ENCODE measurements around the gene RNF150.

RNF150 gene

GRCh38 chr4:141078871-141079270 is 54.4 kb downstream of the RNF150 start:
- Histone ChIP-seq H3K27ac (ENCODE audit: extremely low read depth, low read depth, low read length) (no peak overlapping the region), H3K4me1 (ENCODE audit: control insufficient read depth, insufficient read depth, low read length) (no peaks in the 10 kb centered on the region), H3K4me3 (ENCODE audit: low read depth, low read length) (no peak overlapping the region), H3K36me3 (ENCODE audit: control insufficient read depth in 2 of 2, insufficient read depth in 1 of 2, low read length in 2 of 2) (no peaks in the 10 kb centered on the region), H3K9me3 (ENCODE audit: control insufficient read depth, insufficient read depth, low read depth, low read length) (no peaks in the 10 kb centered on the region)
- TF ChIP-seq KLF16 (tag by site-specific recombination; IDR thresholded peaks at IDR 0.05) (no peak), ZFHX2 (tag by site-specific recombination; conservative IDR thresholded peaks at IDR 0.05) (no peak), ZNF692 (tag by site-specific recombination; IDR thresholded peaks at IDR 0.05) (no peak), GLI4 (tag by site-specific recombination; IDR thresholded peaks at IDR 0.05) (no peak), ZNF600 (tag by site-specific recombination; IDR thresholded peaks at IDR 0.05) (no peak), ZNF112 (tag by site-specific recombination; IDR thresholded peaks at IDR 0.05) (no peak), ZBTB48 (tag by site-specific recombination; IDR thresholded peaks at IDR 0.05) (no peak), ZNF768 (tag by site-specific recombination; IDR thresholded peaks at IDR 0.05) (no peak), ZNF26 (tag by site-specific recombination; IDR thresholded peaks at IDR 0.05) (no peak), YY2 (tag by site-specific recombination; IDR thresholded peaks at IDR 0.05) (no peak), ZNF654 (tag by site-specific recombination; IDR thresholded peaks at IDR 0.05; ENCODE audit: low read depth) (no peak)
- TF ChIP-seq, protein P1, sequence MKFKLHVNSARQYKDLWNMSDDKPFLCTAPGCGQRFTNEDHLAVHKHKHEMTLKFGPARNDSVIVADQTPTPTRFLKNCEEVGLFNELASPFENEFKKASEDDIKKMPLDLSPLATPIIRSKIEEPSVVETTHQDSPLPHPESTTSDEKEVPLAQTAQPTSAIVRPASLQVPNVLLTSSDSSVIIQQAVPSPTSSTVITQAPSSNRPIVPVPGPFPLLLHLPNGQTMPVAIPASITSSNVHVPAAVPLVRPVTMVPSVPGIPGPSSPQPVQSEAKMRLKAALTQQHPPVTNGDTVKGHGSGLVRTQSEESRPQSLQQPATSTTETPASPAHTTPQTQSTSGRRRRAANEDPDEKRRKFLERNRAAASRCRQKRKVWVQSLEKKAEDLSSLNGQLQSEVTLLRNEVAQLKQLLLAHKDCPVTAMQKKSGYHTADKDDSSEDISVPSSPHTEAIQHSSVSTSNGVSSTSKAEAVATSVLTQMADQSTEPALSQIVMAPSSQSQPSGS (tag by site-specific recombination; IDR thresholded peaks at IDR 0.05; ENCODE audit: low read depth) = no peak
- TF ChIP-seq, protein P2, sequence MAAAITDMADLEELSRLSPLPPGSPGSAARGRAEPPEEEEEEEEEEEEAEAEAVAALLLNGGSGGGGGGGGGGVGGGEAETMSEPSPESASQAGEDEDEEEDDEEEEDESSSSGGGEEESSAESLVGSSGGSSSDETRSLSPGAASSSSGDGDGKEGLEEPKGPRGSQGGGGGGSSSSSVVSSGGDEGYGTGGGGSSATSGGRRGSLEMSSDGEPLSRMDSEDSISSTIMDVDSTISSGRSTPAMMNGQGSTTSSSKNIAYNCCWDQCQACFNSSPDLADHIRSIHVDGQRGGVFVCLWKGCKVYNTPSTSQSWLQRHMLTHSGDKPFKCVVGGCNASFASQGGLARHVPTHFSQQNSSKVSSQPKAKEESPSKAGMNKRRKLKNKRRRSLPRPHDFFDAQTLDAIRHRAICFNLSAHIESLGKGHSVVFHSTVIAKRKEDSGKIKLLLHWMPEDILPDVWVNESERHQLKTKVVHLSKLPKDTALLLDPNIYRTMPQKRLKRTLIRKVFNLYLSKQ (tag by site-specific recombination; IDR thresholded peaks at IDR 0.05; ENCODE audit: borderline replicate concordance) = no peak
- CTCF ChIA-PET = no interaction called here
- POLR2A ChIA-PET = no interaction called here

- TF ChIP-seq ZNF362 (tag by site-specific recombination; IDR thresholded peaks at IDR 0.05) (no peak), ZNF155 (tag by site-specific recombination; IDR thresholded peaks at IDR 0.05) (no peak)
- ChIA-PET POLR2A (no interaction called here), CTCF (no interaction called here)
- Histone ChIP-seq H3K4me1 (ENCODE audit: control insufficient read depth, insufficient read depth, low read length) (no peaks in the 10 kb centered on the region), H3K4me3 (ENCODE audit: low read depth, low read length) (no peak overlapping the region), H3K27ac (ENCODE audit: extremely low read depth, low read depth, low read length) (no peak overlapping the region), H3K36me3 (ENCODE audit: control insufficient read depth in 2 of 2, insufficient read depth in 1 of 2, low read length in 2 of 2) (no peaks in the 10 kb centered on the region), H3K9me3 (ENCODE audit: control insufficient read depth, insufficient read depth, low read depth, low read length) (no peaks in the 10 kb centered on the region)
Observed at GRCh38 chr4:141077611-141078225, 55.6 kb downstream of the RNF150 start.

DNA sequence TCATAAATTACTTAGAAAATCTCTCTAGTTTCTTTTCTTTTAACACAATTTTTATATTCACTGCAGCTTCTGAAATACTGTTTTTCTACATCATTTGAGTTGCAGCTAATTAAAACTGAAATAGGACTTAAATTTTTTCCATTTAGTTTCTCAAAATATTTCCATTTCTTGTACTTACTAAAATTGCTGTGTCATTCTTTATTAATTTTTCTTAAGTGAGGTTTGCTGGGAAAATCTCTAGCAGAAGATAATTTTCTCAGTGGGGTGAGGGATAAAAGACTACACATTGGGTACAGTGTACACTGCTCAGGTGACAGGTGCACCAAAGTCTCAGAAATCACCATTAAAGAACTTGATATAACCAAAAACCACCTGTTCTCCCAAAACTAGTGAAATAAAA is 57.7 kb downstream of the RNF150 start:
- Histone ChIP-seq H3K36me3 (ENCODE audit: control insufficient read depth in 2 of 2, insufficient read depth in 1 of 2, low read length in 2 of 2) (no peaks in the 10 kb centered on the region), H3K27ac (ENCODE audit: extremely low read depth, low read depth, low read length) (no peak overlapping the region), H3K4me3 (ENCODE audit: low read depth, low read length) (no peak overlapping the region), H3K9me3 (ENCODE audit: control insufficient read depth, insufficient read depth, low read depth, low read length) (no peaks in the 10 kb centered on the region), H3K4me1 (ENCODE audit: control insufficient read depth, insufficient read depth, low read length) (no peaks in the 10 kb centered on the region)
- ChIA-PET POLR2A (no interaction called here), CTCF (no interaction called here)
- TF ChIP-seq ZNF518A (tag by site-specific recombination; conservative IDR thresholded peaks at IDR 0.05; ENCODE audit: low read depth) (no peak), ZNF777 (tag by site-specific recombination; IDR thresholded peaks at IDR 0.05; ENCODE audit: borderline replicate concordance) (no peak), ZNF133 (tag by site-specific recombination; IDR thresholded peaks at IDR 0.05) (no peak), SCRT2 (tag by site-specific recombination; IDR thresholded peaks at IDR 0.05) (no peak), ZNF654 (tag by site-specific recombination; IDR thresholded peaks at IDR 0.05; ENCODE audit: low read depth) (no peak)
